ENCODE data around the gene FOXP1. TPM values are rescaled to one million over a fixed set of nuclear protein-coding genes. Genes with fewer than 3 reads are reported as not detected.

FOXP1 gene
- total and polyA plus RNA-seq, 2 of the 13 experiments (the other 11 are each of a cell fraction or from before 2014, with no cell fraction given), result 40.4 to 59.0 TPM

- TF ChIP-seq HMGXB3 (CRISPR knock-in tag; IDR thresholded peaks at IDR 0.05; ENCODE audit: borderline replicate concordance), result no peak
- TF ChIP-seq HDAC6 (IDR thresholded peaks at IDR 0.05; ENCODE audit: low read depth, low read length), result no peak
- no peak for TF ChIP-seq ZBTB3 (CRISPR knock-in tag; IDR thresholded peaks at IDR 0.05; ENCODE audit: borderline replicate concordance, low read depth)
- no peak for TF ChIP-seq ZNF484 (CRISPR knock-in tag; IDR thresholded peaks at IDR 0.05; ENCODE audit: borderline replicate concordance, low read depth)
- no peak for TF ChIP-seq TCF12 (IDR thresholded peaks at IDR 0.05)
- TF ChIP-seq TCF12 (CRISPR knock-in tag; IDR thresholded peaks at IDR 0.05), result no peak
- TF ChIP-seq THRA (CRISPR knock-in tag; IDR thresholded peaks at IDR 0.05; ENCODE audit: borderline replicate concordance), result no peak
- TF ChIP-seq HNF1B (CRISPR knock-in tag; IDR thresholded peaks at IDR 0.05), result no peak
- TF ChIP-seq ZNF281 (CRISPR knock-in tag; IDR thresholded peaks at IDR 0.05; ENCODE audit: borderline replicate concordance), result peak; percentile 43; the same call in 1 of the 2 replicates
- no peak for TF ChIP-seq PLSCR1 (CRISPR knock-in tag; IDR thresholded peaks at IDR 0.05; ENCODE audit: borderline replicate concordance)
- TF ChIP-seq PRDM10 (CRISPR knock-in tag; IDR thresholded peaks at IDR 0.05; ENCODE audit: low read depth), result no peak
Observed at GRCh38 chr3:71582612-71583565, 639 bp downstream of the FOXP1 start (continued).
